T1000 (cell line): ENCODE results near the gene TLE3.

Experiments
- DNase-seq: peaks from one replicate; lab custom pipeline; 2025; ENCODE audit warnings: mixed read lengths; lab: John Stamatoyannopoulos, UW

The TLE3 gene

DNA sequence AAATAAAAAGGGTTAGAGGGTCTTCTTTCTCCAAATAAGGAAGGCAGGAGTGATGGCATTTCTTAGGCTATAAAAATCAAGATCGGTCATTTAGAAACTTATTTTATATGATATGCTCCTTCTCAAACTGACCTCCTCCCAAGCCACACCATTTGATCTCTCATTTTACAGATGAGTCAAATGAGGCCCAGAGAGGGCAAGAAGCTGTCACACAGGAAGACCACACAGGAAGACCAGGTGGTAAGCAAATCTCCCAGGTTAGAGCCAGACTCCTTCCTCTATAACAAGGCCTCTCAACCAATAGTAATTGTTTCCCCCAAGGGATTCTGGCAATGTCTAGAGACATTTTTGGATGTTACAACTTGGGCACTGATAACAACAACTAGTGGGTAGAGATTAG lies 13.8 kb downstream of the TLE3 start:
- no peak for DNase-seq

DNA sequence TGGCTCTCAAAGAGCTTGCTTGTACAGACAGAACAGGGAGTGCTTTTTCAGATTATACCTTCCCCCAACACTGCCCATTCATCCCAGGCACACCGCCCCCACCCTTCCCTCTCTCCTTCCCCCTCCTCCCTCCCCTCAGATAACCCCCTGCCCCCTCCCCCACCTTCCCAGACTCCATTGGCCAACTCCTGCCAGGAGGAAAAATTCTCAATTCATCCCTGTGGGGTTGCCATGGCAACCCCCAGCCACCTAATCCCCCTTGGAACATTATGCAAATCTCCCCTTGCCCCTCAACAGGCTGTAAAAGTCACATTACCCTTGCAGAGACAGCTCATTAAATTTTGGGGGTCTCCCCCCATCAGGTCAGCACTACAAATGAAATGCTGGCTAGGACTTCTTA lies 14.3 kb downstream of the TLE3 start:
- DNase-seq, result no peak

DNA sequence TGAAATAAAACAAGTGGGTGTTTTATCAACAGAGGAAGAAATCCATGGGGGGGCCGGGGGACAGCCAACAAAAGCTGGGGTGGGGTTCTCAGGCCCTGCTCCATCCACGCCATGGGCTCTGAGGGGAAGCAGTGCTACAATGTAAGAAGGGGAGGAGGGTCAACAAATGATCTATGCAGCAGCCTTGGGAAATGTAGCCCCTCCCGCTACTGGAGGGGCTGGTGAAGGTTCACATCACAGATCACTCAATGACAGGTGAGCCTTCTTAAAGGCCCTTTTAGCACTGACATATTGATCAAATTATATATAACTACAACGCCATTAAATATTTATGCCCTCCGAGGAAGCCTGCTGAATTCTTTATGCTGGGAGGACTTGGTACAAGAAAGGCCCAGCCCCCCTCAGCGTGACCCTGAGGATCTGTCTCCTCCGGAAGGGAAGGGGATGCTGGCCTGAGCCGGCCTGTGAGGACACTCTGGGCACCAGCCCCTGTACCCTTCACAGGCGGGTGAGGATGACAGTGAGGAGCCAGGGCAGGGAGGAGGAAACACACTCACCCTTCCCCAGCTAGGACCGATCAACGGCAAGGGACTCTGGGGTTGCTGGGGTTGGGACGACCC lies 15.3 kb downstream of the TLE3 start:
- DNase-seq, result no peak

DNA sequence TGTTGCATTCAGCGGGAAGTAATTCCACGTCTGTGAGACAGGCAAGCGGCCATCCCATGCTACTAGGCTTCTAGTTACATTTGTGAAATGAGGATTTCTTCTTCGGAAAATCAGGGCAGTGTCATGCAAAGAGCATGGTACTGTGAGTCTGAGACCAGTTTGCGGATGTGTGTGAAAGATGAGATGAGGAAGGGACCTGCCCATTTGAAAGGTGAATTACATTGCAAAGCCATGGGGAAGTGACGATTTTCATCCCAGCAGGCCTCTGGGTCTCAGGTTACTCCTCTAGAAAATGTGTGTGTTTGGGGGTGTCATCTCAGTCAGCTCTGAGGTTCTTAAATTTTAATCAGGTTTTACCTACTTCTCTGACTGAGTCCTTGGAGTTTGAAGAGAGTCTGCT lies 16.1 kb downstream of the TLE3 start:
- DNase-seq, result no peak

DNA sequence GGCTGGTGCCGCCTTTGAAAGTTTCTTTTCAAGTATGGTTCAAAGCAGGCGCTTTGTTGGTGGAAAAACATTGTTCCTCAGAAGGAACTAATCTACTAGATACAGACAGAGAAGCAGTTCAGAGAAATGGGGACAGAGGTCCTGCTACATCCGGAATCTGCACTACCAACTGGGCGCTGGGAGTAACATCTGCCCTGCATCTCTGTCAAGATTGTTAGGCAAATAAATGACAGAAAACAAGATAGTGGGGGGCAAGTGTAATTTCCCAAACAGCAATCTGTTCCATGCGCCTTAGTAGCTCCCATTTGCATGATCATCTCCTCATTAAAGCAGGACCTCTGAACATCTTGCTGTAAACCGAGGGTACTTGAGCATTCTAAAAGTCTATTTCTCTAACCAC lies 17.4 kb downstream of the TLE3 start:
- DNase-seq, result no peak

DNA sequence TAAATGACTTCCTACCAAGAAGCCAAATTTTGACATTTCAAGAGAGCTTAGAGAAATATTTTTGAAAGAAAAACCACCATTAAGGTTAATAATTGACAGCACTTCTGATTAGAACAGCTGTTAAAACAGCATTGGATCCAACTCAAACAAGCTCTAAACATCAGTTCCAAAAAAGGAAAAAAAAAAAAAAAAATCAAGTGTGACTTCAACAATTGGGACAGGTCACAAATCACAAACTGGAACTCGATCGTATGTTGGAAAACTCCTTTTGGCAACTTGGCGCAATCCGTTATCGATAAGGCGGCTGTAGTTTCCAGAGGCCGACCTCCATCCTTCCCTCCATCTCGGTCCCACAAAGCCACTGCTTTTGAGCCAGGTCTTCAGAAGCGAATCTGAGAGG lies 17.8 kb downstream of the TLE3 start:
- no peak for DNase-seq

DNA sequence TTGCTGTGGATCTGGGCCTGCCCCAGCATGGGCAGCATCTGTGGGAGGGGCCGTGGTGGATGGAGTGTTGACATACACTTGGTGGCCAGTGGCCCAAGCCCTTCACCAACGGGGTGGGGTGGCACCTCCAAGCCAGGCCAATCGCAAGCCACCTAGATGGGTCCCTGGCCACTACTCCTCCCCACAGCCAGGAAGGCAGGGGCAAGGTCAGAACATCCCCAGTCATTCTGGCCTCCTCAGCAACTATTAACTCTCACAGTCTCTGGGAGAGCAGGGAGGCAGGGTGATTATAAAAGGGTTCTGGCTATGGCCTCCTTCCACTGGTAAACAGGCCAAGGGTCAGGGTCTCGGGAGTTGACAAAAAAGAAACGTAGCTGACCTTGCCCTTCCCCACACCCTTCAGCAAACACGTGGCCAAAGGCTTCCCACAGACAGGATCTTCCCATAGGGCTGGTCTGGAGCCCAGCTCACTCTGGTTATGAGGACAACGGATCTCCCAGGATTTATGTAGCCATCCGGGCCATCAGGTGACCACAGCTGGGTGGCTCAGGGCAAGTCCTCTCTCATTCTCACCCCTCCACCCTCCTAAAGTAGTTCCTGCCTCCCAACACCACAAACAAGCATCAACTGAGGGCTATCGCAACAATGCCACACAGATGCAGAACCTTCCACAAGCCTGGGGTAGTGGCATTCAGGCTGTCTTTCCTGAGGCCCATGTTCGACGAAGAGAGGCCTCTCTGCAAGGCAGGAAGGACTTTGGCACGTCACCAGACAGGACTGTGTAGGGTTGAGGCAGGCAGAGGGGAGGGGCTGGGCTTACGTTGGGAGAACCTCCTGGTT lies 18.9 kb downstream of the TLE3 start:
- DNase-seq, result no peak

DNA sequence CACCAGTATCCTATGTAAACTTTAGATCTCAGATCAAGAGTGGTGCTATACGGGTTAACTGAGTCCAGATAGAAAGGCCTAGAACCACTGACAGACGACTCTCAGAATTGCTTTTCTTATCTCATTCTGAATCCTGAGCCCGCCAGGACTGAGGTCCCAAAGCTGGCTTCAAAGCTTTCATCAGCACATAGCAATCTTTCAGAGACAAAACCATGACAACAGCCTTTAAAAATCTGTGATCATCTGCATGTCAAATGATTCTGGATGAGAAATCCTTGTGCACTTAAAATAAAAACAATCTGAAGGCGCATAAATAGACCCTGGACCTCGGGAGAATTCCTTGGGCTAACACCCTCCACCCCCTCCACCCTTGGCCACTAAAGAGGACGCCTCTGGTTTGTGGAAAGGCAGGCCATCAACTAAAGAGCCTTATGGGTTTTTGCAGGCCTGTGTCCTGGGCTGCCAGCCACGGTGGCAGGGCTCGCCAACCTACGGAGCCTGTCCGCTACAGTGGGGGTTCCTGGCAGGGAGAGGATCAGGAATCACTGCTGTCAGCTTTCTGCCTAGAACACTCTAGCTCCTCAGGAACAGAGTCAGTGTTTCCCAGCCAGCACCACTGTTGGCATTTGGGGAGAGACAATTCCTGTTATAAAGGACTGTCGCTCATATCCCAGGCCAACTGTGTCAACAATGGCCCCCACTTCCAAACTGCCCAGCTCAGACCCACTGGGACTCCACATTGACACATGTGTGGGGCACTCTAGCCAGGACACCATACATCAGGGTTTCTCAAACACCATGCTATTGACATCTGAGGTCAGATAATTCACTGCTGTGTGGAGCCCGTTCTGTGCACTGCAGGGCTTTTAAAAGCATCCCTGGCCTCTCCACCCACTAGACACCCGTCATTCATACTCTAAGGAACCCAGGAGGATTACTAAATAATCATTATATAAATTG lies 20.2 kb downstream of the TLE3 start:
- no peak for DNase-seq

DNA sequence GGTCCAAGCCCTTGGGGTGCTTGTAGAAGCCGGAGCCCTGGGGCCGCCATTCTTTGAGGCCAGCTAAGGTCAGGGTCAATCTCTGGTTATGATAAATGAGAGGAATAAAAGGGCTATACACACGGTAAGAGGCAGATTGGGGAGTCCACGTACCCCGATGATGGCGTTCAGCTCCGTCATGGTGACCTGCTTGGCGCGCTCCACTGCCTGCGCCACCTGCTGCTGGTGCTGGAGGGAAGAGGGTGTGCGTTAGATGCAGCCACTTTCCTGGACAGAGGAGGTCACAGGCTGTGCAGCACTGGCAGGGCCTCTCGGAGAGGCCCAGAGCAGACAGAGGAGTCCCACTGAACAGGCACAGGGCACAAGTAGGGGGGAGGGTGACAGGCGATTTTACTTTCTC lies 23.3 kb downstream of the TLE3 start:
- DNase-seq, result no peak

DNA sequence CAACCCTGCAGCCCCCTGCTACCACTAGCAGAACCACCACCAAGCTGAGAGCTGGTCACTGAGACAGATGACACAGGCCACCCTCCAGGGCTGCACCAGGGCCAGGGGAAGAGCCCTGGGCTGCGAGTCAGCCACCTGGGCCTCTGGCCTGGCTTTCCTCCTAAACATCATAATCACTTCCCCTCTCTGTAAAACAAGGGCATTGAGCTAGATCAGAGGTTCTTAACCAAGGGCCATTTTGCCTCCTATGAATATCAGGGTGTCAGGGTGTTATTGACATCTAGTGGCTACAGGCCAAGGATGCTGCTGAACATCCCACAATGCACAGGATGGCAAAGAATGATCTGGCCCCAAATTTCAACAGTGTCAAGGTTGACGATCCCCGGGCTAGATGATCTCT lies 25.2 kb downstream of the TLE3 start:
- no peak for DNase-seq

DNA sequence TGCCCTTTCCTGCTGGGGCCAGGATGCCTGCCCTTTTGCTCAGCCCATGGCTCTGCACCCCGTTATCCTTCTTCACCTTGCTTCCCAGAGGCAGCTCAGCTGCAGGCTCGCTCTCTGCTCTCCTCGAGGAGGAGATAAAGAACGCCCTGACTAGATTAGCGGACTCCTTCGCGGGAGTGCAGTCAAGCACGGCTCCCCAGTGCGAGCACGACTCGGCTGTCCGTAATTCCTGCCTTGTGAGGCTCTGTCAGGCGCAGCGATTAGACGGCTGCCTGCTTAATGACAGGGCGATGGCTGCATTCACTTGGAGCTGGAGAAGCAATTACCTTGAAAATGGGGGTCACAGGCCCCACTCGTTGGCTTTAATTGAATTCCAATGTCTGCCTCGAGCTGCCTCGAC lies 25.9 kb downstream of the TLE3 start:
- DNase-seq, result no peak

DNA sequence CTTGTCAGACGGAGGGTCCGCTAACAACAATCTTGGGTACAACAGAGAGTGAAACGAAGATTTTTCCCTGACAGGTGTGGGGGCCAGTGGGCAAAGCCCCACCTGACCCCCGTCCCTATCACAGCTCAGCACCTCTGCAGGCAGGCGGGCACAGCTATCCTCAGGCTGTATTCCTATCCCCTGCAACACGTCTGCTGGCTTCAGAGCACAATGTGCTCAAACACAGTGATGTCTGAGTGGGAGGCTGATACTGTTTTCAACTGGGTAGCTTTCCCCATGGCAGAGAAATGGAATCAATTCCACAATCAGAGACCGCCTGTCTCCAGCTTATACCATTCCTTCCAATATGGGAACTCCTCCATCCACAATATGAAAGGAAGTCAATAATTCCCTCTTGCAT lies 28.0 kb downstream of the TLE3 start:
- DNase-seq, result no peak

DNA sequence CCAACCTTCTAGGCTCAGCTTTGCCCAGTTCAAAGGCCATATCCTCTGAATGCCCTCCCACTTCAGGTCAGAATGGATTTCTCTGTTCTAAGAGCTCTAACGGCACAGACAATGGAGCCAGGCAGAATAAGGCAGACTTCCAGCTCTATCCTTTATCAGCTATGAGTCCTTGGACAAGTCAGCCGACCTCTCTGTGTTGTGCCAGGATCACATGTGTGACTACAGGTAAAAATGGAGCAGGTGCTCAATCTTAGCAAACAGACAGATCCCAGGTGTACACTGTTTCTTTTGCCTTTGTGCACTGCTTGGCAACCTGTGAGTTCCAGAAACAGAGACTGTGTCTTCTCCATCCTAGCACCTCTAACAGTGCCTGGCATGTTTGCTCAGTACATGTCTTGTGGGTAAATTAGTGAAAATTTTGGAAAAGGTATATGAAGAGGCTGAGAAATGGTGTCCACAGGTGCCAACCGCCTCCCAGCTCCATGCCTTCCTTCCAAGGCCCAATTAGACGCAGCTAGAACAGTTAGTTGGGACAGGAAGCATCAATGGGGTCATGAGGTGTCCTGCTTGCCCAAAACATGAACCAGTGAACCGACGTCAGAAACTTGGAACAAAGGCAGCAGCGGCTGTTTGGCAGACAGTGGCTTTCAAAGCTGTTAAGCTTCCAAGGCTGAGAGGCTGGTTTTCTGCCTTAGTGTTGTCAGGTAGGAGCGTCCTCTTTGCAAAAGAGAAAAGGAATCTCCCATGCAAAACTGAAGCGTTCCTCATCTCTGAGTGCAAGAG lies 28.7 kb downstream of the TLE3 start:
- DNase-seq, result no peak

DNA sequence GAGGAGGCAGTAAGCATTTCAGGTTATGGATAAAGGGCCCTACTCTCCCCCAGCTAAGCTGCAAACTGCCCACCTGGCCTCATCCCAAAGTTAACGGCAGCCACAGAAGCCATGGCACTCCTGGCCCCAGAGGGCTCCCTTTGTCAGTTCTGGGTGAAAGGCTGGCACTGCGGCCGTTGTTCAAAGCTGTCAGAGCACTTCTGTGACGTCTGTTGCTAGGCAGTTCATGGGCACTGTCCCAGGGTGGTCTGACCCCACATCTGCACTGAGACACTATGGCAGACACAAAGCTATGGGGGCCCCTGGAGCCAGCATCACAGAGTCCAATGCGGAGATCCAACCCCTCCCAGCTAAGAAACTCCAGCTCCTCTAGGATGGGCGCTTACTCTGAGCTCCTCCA lies 30.0 kb downstream of the TLE3 start:
- DNase-seq, result no peak

DNA sequence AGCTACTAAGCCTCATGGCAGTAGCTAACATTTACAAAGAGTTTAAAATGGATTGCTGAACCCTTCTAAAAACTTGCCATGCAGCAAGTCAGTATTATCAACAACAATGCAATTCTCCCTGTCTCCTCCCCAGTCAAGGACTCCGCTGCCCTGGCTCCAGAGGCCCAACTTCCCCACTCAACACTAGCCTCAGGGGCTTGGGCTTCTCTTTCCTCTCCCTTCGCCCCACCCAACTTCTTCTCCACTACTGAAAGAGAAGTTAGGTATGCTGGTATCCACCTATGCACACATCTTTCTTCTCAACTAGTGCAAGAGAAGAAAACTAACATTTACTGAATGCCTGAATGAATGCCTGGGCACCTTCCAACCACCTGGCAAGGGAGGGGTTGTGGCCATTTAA lies 30.7 kb downstream of the TLE3 start:
- no peak for DNase-seq

DNA sequence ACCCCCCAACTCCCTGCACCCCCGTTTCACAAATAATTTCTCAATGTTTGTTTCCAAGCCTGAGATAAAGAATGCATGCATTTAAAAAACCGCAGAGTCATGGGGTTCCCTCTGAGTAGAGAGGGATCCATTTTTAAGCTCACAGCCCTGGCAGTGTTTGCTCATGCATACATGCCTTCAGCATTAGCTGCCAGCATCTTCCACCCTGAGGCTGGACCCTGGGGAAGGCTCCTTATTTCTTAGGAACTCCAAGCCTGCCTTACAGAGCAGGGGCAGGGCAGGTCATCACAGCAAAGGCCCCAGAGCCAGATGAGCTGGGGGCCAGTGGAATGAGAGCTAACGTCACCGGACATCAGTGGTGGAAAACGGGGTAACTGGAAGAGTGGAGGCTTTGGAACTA lies 31.3 kb downstream of the TLE3 start:
- DNase-seq, result peak; percentile 16

DNA sequence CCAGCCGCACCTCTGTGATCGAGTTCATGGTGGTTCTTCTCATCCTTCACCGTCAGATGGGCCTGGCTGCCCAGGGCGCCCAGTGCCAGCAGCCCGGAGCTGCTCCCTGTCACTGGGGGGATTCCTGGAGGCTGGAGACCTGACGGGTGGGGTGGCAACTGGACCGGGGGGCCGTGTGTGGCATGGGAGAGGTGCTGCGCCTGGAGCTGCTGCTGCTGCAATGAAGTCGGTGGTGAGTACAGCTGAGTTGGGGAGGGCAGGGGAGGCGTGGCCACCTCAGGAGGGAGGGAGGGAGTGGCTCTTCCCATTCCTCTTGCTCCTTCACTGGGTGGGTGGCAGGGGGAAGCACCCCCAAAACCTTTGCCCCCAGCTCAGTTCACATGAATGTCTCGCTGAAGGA lies 31.7 kb downstream of the TLE3 start:
- DNase-seq, result no peak

DNA sequence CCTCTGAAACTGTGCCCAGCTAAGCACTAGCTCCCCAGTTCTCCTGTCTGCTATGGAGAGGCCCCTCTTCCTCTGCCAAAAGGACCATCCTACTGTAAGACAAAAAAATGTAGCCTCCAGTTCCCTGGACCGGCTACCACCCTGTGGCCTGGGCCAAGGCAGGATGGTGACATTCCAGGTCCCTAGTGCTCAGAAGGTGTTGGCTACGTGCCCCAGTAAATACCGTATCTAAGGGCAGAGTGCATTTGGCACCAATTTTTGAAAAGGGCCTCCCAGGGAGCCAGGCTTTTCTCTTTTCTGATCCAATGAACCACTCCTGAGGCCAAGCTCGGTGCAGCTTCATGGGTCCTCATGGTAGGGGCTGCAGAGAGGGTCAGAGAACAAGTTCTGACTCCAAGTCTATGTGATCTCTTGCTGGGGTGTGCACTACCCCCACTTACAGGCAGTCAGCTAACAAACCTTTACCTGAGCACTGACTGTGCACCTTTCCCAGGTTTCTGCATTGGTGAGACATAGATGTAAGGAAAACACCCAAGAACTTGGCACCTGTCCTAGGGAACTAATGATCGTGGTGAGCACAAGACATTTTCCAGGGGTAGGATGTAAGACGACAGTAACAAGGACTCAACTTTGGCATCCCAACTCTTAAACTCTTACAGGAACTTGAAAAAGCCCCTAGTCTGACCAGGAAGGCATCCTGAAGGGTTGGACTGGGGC lies 32.6 kb downstream of the TLE3 start:
- no peak for DNase-seq

DNA sequence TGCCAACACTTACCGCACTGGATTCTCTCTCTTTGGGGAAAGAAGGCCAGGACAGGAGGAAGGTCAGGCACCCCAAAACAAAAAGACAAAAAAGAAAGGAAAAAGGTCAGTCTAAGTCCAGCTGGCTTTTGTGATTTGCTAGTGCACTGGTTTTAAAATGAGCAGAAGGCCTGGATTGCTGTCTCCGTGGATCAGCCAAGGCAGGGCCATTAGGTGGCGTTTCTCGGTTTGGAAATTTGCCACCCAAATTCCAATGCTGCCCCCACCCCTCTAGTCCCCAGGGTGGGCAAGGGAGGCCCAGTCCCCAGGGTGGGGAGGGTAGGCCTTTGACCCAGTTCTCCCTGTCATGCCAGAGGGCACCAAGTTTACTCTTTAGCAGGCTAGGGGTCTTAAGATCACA lies 33.3 kb downstream of the TLE3 start:
- DNase-seq, result no peak

DNA sequence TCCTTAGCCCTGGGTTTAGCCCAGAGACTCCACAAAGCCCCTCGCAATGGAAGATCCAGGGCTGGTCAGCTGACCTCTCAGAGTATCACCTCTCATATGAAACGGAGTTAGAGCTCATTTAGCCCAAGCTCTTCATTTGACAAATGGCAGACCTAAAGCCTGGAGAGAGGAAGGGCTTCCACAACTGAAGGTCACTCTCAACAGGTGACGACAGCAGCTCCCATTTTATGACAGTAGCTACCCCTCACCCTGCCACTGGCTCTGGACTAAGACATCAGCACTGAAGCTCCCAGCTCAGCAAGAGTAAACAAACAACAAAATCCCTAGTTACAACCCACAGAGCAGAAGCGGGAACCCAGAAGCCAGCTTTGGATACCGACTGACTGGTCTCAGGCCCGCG lies 33.7 kb downstream of the TLE3 start:
- no peak for DNase-seq

DNA sequence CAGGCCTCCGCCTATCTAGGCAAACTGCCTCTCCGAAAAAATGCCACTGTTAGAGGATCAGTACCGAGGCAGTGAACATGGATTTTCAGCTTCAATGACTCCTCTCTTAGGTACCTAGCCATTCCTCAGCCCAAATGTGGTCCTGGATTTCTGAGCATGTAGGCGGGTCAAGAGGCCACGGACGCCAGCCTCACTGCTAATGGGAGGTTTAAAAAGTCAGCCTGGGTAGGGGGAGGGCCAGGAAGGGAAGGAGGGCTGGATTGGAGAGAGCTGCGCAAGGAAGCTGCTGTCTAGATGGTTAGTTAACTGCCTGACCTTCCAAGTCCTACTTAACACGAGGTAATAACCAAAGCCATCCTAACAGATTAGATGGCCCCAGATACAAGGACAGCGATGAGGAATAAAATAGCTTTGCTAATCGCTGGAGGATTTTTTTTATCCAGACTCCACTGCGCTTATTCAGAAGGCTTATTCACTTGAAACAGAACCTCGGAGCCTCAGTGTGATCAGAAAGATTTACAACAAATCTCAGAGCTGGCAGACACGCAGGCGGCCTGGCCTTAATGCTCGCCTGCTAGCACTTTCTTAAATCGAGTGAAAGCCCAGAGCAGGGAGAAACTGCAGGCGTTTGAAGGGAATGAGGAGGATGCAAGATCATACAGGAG lies 34.3 kb downstream of the TLE3 start:
- no peak for DNase-seq
